Panc1 (cell line): ENCODE data around the gene PRELID2. TPM values are rescaled to one million over a fixed set of nuclear protein-coding genes. Genes with fewer than 3 reads are reported as not detected.

Experiments
- ATAC-seq: fragments of 200-7000 bp; cut with Tn5 transposase; 2 replicates; pipeline ENCODE4 v1.9.1; 2020; ENCODE audit warnings: mild to moderate bottlenecking, moderate library complexity
- Bru-seq: library from RNA; stranded (reverse); fragments of 400-500 nt; gene quantifications from one replicate; lab custom pipeline; 2021; lab: Mats Ljungman, UMichigan
- BruChase-seq, 2 experiments: library from RNA; stranded (reverse); fragments of 400-500 nt; gene quantifications; one replicate each; lab custom pipeline; 2021; lab: Mats Ljungman, UMichigan
- BruUV-seq: library from RNA; stranded (reverse); fragments of 400-500 nt; replicated peaks from 2 replicates; lab custom pipeline; 2021; lab: Mats Ljungman, UMichigan
- CTCF ChIA-PET: fragments of 300-600 bp; sonication (Branson Sonifier 250); formaldehyde crosslinking; loops from one replicate; lab custom pipeline; 2022; ENCODE audit warnings: antibody characterized with exemption; lab: Charles Lee
- POLR2A ChIA-PET: fragments of 300-600 bp; sonication (Branson Sonifier 250); formaldehyde crosslinking; loops from one replicate; lab custom pipeline; 2022; ENCODE audit warnings: antibody characterized with exemption; lab: Charles Lee
- DNase-seq: peaks from one replicate; pipeline ENCODE4 v3.0.0-alpha.2; 2010; ENCODE audit warnings: low read depth, low spot score
- H3K27ac ChIP-seq: 2 replicates; pipeline ENCODE4 v1.5.1; 2011; ENCODE audit warnings: mild to moderate bottlenecking, low read length, inconsistent platforms
- H3K27me3 ChIP-seq: fragments of 200-500 bp; sonication (Bioruptor generic); 2 replicates; pipeline ENCODE4 v1.6.0; 2014; ENCODE audit warnings: low read length, inconsistent platforms; ENCODE audit not compliant: control insufficient read depth, insufficient read depth
- H3K36me3 ChIP-seq: fragments of 200-500 bp; sonication (Bioruptor generic); 2 replicates; pipeline ENCODE4 v1.5.1; 2014; ENCODE audit warnings: inconsistent platforms, mild to moderate bottlenecking, low read length, moderate library complexity; ENCODE audit not compliant: control insufficient read depth, insufficient read depth
- H3K4me1 ChIP-seq: 2 replicates; pipeline ENCODE4 v1.5.1; 2011; ENCODE audit warnings: inconsistent platforms, mild to moderate bottlenecking, low read length, moderate library complexity; ENCODE audit not compliant: control insufficient read depth, insufficient read depth
- H3K4me3 ChIP-seq, 2 experiments: 2 replicates each; pipeline ENCODE4 v1.5.1; 2011 to 2012; ENCODE audit warnings: low read depth in 2 of 2, low read length in 2 of 2, mild to moderate bottlenecking in 2 of 2, inconsistent platforms in 1 of 2, moderate library complexity in 1 of 2
- H3K9me3 ChIP-seq: fragments of 200-500 bp; sonication (Bioruptor generic); 2 replicates; pipeline ENCODE4 v1.5.1; 2014; ENCODE audit warnings: low read depth, mild to moderate bottlenecking, inconsistent platforms, low read length, moderate library complexity; ENCODE audit not compliant: control insufficient read depth, insufficient read depth
- CTCF ChIP-seq: fragments of 450-650 bp; IDR thresholded peaks from 2 replicates; pipeline ENCODE4 v1.5.1; 2017; ENCODE audit warnings: mild to moderate bottlenecking
- POLR2AphosphoS5 ChIP-seq: IDR thresholded peaks from 2 replicates; pipeline ENCODE4 v1.6.1; 2012; ENCODE audit warnings: mild to moderate bottlenecking, low read depth, low read length, moderate library complexity
- SIN3A ChIP-seq: IDR thresholded peaks from 2 replicates; pipeline ENCODE4 v1.6.1; 2012; ENCODE audit warnings: low read depth, mild to moderate bottlenecking, low read length, moderate library complexity, borderline replicate concordance; ENCODE audit not compliant: insufficient read depth
- TCF7L2 ChIP-seq: IDR thresholded peaks from 2 replicates; pipeline ENCODE4 v1.6.1; 2011; ENCODE audit warnings: mild to moderate bottlenecking, low read depth, low read length, inconsistent platforms
- in situ Hi-C: cut with HindIII; loops from 2 replicates; pipeline ENCODE4 v1.10.0; 2016; ENCODE audit warnings: low sequenced_read_pairs, low pct_unique_long_range_greater_than_20kb
- intact Hi-C: fragments of 100-400 bp; cut with micrococcal nuclease; formaldehyde crosslinking; loops from one replicate; pipeline ENCODE4 v1.10.0; 2022; ENCODE audit not compliant: unreplicated experiment
- long read RNA-seq: library from polyadenylated mRNA; unstranded; transcript quantifications from one replicate; pipeline ENCODE4 v2.0.0, GENCODE V29; 2021; ENCODE audit not compliant: unreplicated experiment
- polyA plus RNA-seq: library from polyadenylated mRNA; unstranded; fragments of >200 nt; gene quantifications from one replicate; pipeline ENCODE4 v1.2.1, GENCODE V29; 2012; ENCODE audit warnings: missing spikeins; ENCODE audit not compliant: insufficient read length
- total RNA-seq: library from RNA; stranded (reverse); gene quantifications from one replicate; pipeline ENCODE4 v1.2.1, GENCODE V29; 2021; ENCODE audit not compliant: unreplicated experiment
- TF ChIP-seq, protein P1 (sequence below), 2 experiments: IDR thresholded peaks; 2 replicates each; pipeline ENCODE4 v1.6.1; 2011 to 2012; ENCODE audit warnings: low read depth in 2 of 2, control low read depth in 1 of 2, low read length in 1 of 2, mild to moderate bottlenecking in 1 of 2, moderate library complexity in 1 of 2; ENCODE audit not compliant: insufficient read depth in 1 of 2

PRELID2 gene
- 15.4 TPM for total RNA-seq
- 5.3 TPM for polyA plus RNA-seq
- Bru-seq, nascent RNA: percentile 67 among the genes with signal in this experiment
- percentile 65 among the genes with signal in this experiment for BruChase-seq, experiment 1, labeled RNA remaining after a 2-hour chase
- percentile 57 among the genes with signal in this experiment for BruChase-seq, experiment 2, labeled RNA remaining after a 6-hour chase
- long read RNA-seq, partial matches to known transcripts: 0 of 21 reads
- long read RNA-seq, other reads (novel, unspliced or antisense): 17 of 21 reads

DNA sequence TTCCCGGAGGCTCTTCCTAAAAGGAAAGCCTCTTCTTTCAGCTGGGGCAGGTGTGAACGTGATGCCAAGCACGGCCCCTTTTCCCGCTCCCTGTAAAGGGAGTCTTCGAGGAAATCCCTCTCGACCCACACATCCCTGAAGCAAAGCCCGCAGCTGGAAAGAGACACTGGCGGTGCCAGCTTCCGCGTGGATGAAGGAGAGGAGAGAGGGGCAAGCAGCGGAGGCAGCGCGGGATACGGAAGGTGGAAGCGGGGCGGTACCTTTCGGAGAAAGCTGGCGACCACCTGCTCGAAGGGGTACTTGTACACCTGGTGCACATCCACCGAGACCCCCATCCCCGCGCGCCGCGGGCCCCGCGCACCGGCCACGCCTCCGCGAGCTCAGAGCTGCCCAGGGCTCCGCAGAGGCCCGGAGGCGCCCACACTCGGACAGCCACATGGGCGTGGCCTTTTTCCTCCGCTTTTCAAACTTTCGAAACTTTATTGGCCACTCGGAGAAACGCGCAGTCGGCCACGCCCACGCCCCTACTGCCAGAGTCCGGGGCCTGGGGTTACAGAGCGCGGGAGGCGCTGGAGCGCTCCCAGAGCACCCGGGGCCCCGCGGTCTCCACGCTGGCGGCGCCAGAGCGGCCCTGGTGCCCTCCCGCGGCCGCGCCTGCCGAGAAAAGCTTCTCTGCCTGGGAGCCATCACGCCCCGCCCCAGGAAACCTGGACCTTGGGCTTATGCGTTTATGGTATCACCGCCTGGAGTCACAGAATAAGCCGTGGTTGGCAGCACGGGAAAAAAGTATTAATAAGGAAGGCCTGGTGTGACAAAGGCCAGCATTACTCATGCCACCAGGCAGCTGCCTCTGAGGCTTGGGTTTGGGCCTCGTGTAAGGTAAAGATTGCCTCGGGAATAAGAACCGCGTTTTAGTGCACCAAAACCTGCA is at the start of gene PRELID2:
Gene PRELID2 (minus strand): TSS at position 426 of the 931 bp plus-strand sequence. CDS start 91 bp downstream, at position 335.
- Histone ChIP-seq H3K9me3 (no peaks in the 10 kb centered on the region), H3K4me3 (peak within 1 kb of the TSS; percentile 68 to 96), H3K4me1 (peaks cover 21% of the 10 kb centered on the region), H3K36me3 (no peaks in the 10 kb centered on the region), H3K27me3 (no peaks in the 10 kb centered on the region), H3K27ac (peak within 1 kb of the TSS; percentile 89)
- in situ Hi-C loops: no loop called here
- CTCF ChIA-PET: interaction anchor here (1.0 to 1.1 kb wide), 2 partner anchors 10 to 53 kb away, joined by 3 to 4 read pairs; no protein-coding TSS in a partner anchor
- no TSS peak for BruUV-seq
- TF ChIP-seq TCF7L2 (no peak), CTCF (peak; percentile 20; the same call in 1 of the 2 replicates), POLR2AphosphoS5 (peak; percentile 64), SIN3A (no peak; the same call in 1 of the 2 replicates)
- TF ChIP-seq, protein P1, sequence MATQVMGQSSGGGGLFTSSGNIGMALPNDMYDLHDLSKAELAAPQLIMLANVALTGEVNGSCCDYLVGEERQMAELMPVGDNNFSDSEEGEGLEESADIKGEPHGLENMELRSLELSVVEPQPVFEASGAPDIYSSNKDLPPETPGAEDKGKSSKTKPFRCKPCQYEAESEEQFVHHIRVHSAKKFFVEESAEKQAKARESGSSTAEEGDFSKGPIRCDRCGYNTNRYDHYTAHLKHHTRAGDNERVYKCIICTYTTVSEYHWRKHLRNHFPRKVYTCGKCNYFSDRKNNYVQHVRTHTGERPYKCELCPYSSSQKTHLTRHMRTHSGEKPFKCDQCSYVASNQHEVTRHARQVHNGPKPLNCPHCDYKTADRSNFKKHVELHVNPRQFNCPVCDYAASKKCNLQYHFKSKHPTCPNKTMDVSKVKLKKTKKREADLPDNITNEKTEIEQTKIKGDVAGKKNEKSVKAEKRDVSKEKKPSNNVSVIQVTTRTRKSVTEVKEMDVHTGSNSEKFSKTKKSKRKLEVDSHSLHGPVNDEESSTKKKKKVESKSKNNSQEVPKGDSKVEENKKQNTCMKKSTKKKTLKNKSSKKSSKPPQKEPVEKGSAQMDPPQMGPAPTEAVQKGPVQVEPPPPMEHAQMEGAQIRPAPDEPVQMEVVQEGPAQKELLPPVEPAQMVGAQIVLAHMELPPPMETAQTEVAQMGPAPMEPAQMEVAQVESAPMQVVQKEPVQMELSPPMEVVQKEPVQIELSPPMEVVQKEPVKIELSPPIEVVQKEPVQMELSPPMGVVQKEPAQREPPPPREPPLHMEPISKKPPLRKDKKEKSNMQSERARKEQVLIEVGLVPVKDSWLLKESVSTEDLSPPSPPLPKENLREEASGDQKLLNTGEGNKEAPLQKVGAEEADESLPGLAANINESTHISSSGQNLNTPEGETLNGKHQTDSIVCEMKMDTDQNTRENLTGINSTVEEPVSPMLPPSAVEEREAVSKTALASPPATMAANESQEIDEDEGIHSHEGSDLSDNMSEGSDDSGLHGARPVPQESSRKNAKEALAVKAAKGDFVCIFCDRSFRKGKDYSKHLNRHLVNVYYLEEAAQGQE (IDR thresholded peaks at IDR 0.05; ENCODE audit: insufficient read depth in 1 of 2, low read depth in 2 of 2, low read length in 1 of 2): no peak
- ATAC-seq (peak; percentile 93), DNase-seq (peak; percentile 61)
- POLR2A ChIA-PET: no interaction called here
- intact Hi-C loops: loop anchor here (5.0 kb wide), 2 partner anchors 102 to 212 kb away; partner anchors contain the start of gene SH3RF2

- POLR2A ChIA-PET: no interaction called here
- H3K4me3 ChIP-seq: no peak overlapping the region
- no peaks in the 10 kb centered on the region for H3K36me3 ChIP-seq
- TF ChIP-seq SIN3A (no peak), CTCF (no peak), TCF7L2 (no peak), POLR2AphosphoS5 (no peak)
- TF ChIP-seq, protein P1 (IDR thresholded peaks at IDR 0.05; ENCODE audit: insufficient read depth in 1 of 2, low read depth in 2 of 2, low read length in 1 of 2): no peak
- in situ Hi-C loops (no loop called here), intact Hi-C loops (no loop called here)
- no peak for DNase-seq
- CTCF ChIA-PET: no interaction called here
- H3K27ac ChIP-seq: no peak overlapping the region
- no peaks in the 10 kb centered on the region for H3K27me3 ChIP-seq
- H3K4me1 ChIP-seq: no peaks in the 10 kb centered on the region
- no peak for ATAC-seq
- H3K9me3 ChIP-seq: no peaks in the 10 kb centered on the region
- no TSS peak for BruUV-seq
Observed at GRCh38 chr5:145874765-145875164, 39.6 kb upstream of the PRELID2 start.
